Endothelial cell of umbilical vein (primary cell): ENCODE results near the gene UGGT2. TPM values are rescaled to one million over a fixed set of nuclear protein-coding genes. Genes with fewer than 3 reads are reported as not detected.

Source experiments
- BruUV-seq: library from RNA; stranded (reverse); fragments of 400-500 nt; replicated peaks from 2 replicates; lab custom pipeline; 2021; lab: Mats Ljungman, UMichigan
- CTCF ChIA-PET: fragments of 300-600, 350-600 bp; sonication (Branson Sonifier 250); formaldehyde crosslinking; loops from one replicate; lab custom pipeline; 2021; ENCODE audit warnings: antibody characterized with exemption, inconsistent platforms; lab: Charles Lee
- POLR2A ChIA-PET: fragments of 300-600, 350-600 bp; sonication (Branson Sonifier 250); formaldehyde crosslinking; loops from one replicate; lab custom pipeline; 2021; ENCODE audit warnings: antibody characterized with exemption, inconsistent platforms; lab: Charles Lee
- DNase-seq: peaks from one replicate; pipeline ENCODE4 v3.0.0-alpha.2; 2011; ENCODE audit warnings: low read depth, low spot score
- FAIRE-seq: peaks from 2 replicates; lab custom pipeline; 2011; peaks lifted over from hg19 to GRCh38; lab: Jason Lieb, UNC
- H2AFZ ChIP-seq: 2 replicates; pipeline ENCODE4 v1.6.0; 2012; ENCODE audit warnings: low read depth, low read length, control low read depth, inconsistent platforms
- H3K27ac ChIP-seq: 2 replicates; pipeline ENCODE4 v1.5.1; 2011; ENCODE audit warnings: low read depth, mild to moderate bottlenecking, control low read depth, low read length, moderate library complexity; ENCODE audit not compliant: insufficient read depth
- H3K27me3 ChIP-seq, 2 experiments: 2 replicates each; pipeline versions ENCODE4 v1.6.0 to v1.6.1; 2011; ENCODE audit warnings: low read length in 2 of 2, mixed read lengths in 1 of 2; ENCODE audit not compliant: control insufficient read depth in 2 of 2, insufficient read depth in 2 of 2
- H3K36me3 ChIP-seq, 2 experiments: 2 replicates in 1 of 2; 3 replicates in 1 of 2; pipeline ENCODE4 v1.5.1; 2011; ENCODE audit warnings: low read length in 2 of 2, mild to moderate bottlenecking in 1 of 2, moderate library complexity in 1 of 2; ENCODE audit not compliant: control insufficient read depth in 2 of 2, insufficient read depth in 2 of 2; ENCODE audit errors: extremely low read depth in 1 of 2
- H3K4me1 ChIP-seq: 3 replicates; pipeline ENCODE4 v1.5.1; 2011; ENCODE audit warnings: mild to moderate bottlenecking, low read length; ENCODE audit not compliant: control insufficient read depth, insufficient read depth; ENCODE audit errors: extremely low read depth
- H3K4me2 ChIP-seq: 2 replicates; pipeline ENCODE4 v1.6.1; 2011; ENCODE audit warnings: low read length, control low read depth, mixed read lengths; ENCODE audit not compliant: insufficient read depth
- H3K4me3 ChIP-seq, 3 experiments: fragments of 200-600 bp in 1 of 3; sonication (generic), shearing (Covaris generic) in 1 of 3; replicated peaks in 1 of 3; 2 replicates each; pipeline ENCODE4 v1.5.1; 2011 to 2016; ENCODE audit warnings: control low read depth in 3 of 3, low read length in 3 of 3, mild to moderate bottlenecking in 2 of 3, inconsistent platforms in 1 of 3, low read depth in 1 of 3, moderate library complexity in 1 of 3; ENCODE audit not compliant: insufficient read depth in 1 of 3
- H3K79me2 ChIP-seq: 2 replicates; pipeline ENCODE4 v1.6.0; 2012; ENCODE audit warnings: low read length, inconsistent platforms; ENCODE audit not compliant: control insufficient read depth, insufficient read depth
- H3K9ac ChIP-seq: replicated peaks from 2 replicates; pipeline ENCODE3; 2011; ENCODE audit warnings: low read length, control low read depth; ENCODE audit not compliant: insufficient read depth; ENCODE audit errors: extremely low read depth
- H3K9me1 ChIP-seq: replicated peaks from 3 replicates; pipeline ENCODE4 v1.6.0; 2011; ENCODE audit warnings: mild to moderate bottlenecking, low read length; ENCODE audit not compliant: control insufficient read depth, insufficient read depth; ENCODE audit errors: extremely low read depth
- H3K9me3 ChIP-seq: replicated peaks from 2 replicates; pipeline ENCODE4 v1.5.1; 2012; ENCODE audit warnings: low read length, inconsistent platforms; ENCODE audit not compliant: control insufficient read depth, insufficient read depth
- H4K20me1 ChIP-seq: replicated peaks from 2 replicates; pipeline ENCODE3; 2011; ENCODE audit warnings: mild to moderate bottlenecking, low read length; ENCODE audit not compliant: control insufficient read depth, insufficient read depth; ENCODE audit errors: extremely low read depth
- EZH2 ChIP-seq: IDR thresholded peaks from 2 replicates; pipeline ENCODE4 v1.6.1; 2012; ENCODE audit warnings: borderline replicate concordance, low read depth, mild to moderate bottlenecking, moderate library complexity, low read length, inconsistent platforms; ENCODE audit not compliant: severe bottlenecking
- FOS ChIP-seq: IDR thresholded peaks from 2 replicates; pipeline ENCODE4 v1.6.1; 2011; ENCODE audit warnings: mild to moderate bottlenecking, low read length, moderate library complexity, borderline replicate concordance; ENCODE audit not compliant: insufficient read depth
- GATA2 ChIP-seq: IDR thresholded peaks from 2 replicates; pipeline ENCODE4 v1.7.0; 2011; ENCODE audit warnings: low read depth, mild to moderate bottlenecking, moderate library complexity, mixed read lengths, low read length; ENCODE audit not compliant: insufficient read length, insufficient read depth
- JUN ChIP-seq: IDR thresholded peaks from 2 replicates; pipeline ENCODE4 v1.6.1; 2011; ENCODE audit warnings: borderline replicate concordance, low read depth; ENCODE audit not compliant: insufficient read length, insufficient read depth
- MYC ChIP-seq: IDR thresholded peaks from one replicate; pipeline ENCODE4 v1.6.1; 2011; ENCODE audit warnings: mild to moderate bottlenecking, low read depth, low read length
- POLR2A ChIP-seq: IDR thresholded peaks from 2 replicates; pipeline ENCODE4 v1.6.1; 2012; ENCODE audit warnings: low read depth, mild to moderate bottlenecking, control low read depth, low read length
- POLR2AphosphoS5 ChIP-seq: IDR thresholded peaks from 2 replicates; pipeline ENCODE4 v1.6.1; 2012; ENCODE audit warnings: low read depth, mild to moderate bottlenecking, control low read depth, low read length, moderate library complexity; ENCODE audit not compliant: insufficient read depth
- dilution Hi-C: fragments of 300-500 bp; cut with MboI; formaldehyde crosslinking; loops from one replicate; pipeline ENCODE4 v1.15.0; 2019; ENCODE audit warnings: low sequenced_read_pairs; ENCODE audit not compliant: extremely low pct_ligation_motif_present
- intact Hi-C: fragments of 100-400 bp; cut with micrococcal nuclease; formaldehyde crosslinking; loops from one replicate; pipeline ENCODE4 v1.10.0; 2022
- polyA plus RNA-seq, 4 experiments: library from polyadenylated mRNA; depleted of rRNA in 3 of 4; stranded (reverse) in 3 of 4; unstranded in 1 of 4; fragments of >200 nt; gene quantifications; 2 replicates each; pipeline versions ENCODE4 v1.2.1 to v1.2.3, GENCODE V29; 2011 to 2012; ENCODE audit warnings: missing spikeins in 1 of 4
- total RNA-seq: library from RNA; stranded (reverse); gene quantifications from 2 replicates; pipeline ENCODE4 v1.2.3, GENCODE V29; 2021
- TF ChIP-seq, protein P1 (sequence below): IDR thresholded peaks from 2 replicates; pipeline ENCODE4 v1.6.1; 2011; ENCODE audit not compliant: insufficient read depth, insufficient read length
- TF ChIP-seq, protein P2 (sequence below), 2 donors: IDR thresholded peaks; 1 replicate in 1 of 2; 2 replicates in 1 of 2; pipeline ENCODE4 v1.5.1; 2011; ENCODE audit warnings: low read length in 2 of 2, mild to moderate bottlenecking in 2 of 2, moderate library complexity in 2 of 2, control low read depth in 1 of 2, inconsistent platforms in 1 of 2, low read depth in 1 of 2; ENCODE audit not compliant: insufficient read depth in 1 of 2; ENCODE audit errors: extremely low read depth in 1 of 2

UGGT2 gene
- total and polyA plus RNA-seq, 2 donors (not counting 3 experiments of a cell fraction or from before 2014, with no cell fraction given), result 4.6 to 25.1 TPM

DNA sequence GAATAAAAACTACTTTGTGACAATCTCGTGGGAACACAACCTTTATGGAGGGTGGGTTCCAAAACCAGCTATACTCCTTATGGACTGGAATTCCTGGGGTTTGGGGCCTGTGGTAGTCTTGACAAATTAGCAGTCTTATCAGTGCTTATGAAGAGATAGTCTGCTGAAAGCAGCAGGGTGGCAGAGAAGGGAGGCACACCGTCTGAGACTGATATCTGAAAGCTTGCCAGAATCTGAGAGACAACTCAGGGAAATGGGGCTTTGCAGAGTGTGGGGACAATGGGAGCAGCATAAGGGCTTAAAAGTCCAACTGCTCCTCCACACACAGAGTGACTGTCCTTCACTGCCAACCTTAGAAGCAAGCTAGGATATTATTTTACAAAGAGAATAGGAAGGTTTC is 95.9 kb downstream of the UGGT2 start:
- no peaks in the 10 kb centered on the region for H4K20me1 ChIP-seq
- CTCF ChIA-PET, result no interaction called here
- no peak for DNase-seq
- no peaks in the 10 kb centered on the region for H3K79me2 ChIP-seq
- no peak overlapping the region for H2AFZ ChIP-seq
- no peak overlapping the region for H3K4me2 ChIP-seq
- no peak overlapping the region for H3K9ac ChIP-seq
- TF ChIP-seq EZH2 (no peak), FOS (no peak), MYC (no peak)
- TF ChIP-seq, protein P1, sequence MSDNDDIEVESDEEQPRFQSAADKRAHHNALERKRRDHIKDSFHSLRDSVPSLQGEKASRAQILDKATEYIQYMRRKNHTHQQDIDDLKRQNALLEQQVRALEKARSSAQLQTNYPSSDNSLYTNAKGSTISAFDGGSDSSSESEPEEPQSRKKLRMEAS, result no peak
- TF ChIP-seq, protein P2, sequence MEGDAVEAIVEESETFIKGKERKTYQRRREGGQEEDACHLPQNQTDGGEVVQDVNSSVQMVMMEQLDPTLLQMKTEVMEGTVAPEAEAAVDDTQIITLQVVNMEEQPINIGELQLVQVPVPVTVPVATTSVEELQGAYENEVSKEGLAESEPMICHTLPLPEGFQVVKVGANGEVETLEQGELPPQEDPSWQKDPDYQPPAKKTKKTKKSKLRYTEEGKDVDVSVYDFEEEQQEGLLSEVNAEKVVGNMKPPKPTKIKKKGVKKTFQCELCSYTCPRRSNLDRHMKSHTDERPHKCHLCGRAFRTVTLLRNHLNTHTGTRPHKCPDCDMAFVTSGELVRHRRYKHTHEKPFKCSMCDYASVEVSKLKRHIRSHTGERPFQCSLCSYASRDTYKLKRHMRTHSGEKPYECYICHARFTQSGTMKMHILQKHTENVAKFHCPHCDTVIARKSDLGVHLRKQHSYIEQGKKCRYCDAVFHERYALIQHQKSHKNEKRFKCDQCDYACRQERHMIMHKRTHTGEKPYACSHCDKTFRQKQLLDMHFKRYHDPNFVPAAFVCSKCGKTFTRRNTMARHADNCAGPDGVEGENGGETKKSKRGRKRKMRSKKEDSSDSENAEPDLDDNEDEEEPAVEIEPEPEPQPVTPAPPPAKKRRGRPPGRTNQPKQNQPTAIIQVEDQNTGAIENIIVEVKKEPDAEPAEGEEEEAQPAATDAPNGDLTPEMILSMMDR (IDR thresholded peaks at IDR 0.05; ENCODE audit: extremely low read depth in 1 of 2, insufficient read depth in 1 of 2, low read depth in 1 of 2, low read length in 2 of 2), result no peak
- intact Hi-C loops (no loop called here), dilution Hi-C loops (no loop called here)
- no peaks in the 10 kb centered on the region for H3K9me3 ChIP-seq
- POLR2A ChIA-PET, result no interaction called here
- no peak overlapping the region for H3K27ac ChIP-seq
- no peaks in the 10 kb centered on the region for H3K9me1 ChIP-seq
- H3K27me3 ChIP-seq, result no peaks in the 10 kb centered on the region
- H3K4me1 ChIP-seq, result no peaks in the 10 kb centered on the region
- no peaks in the 10 kb centered on the region for H3K36me3 ChIP-seq
- H3K4me3 ChIP-seq, result no peak overlapping the region
- no TSS peak for BruUV-seq
- no peak for FAIRE-seq

- no peaks in the 10 kb centered on the region for H3K36me3 ChIP-seq
- no peaks in the 10 kb centered on the region for H3K9me1 ChIP-seq
- H3K27ac ChIP-seq, result no peak overlapping the region
- no peak for TF ChIP-seq MYC
- no peak for TF ChIP-seq FOS
- TF ChIP-seq JUN, result no peak
- no peak for TF ChIP-seq POLR2AphosphoS5
- TF ChIP-seq POLR2A, result no peak
- no peak for TF ChIP-seq EZH2
- TF ChIP-seq, protein P1, result no peak
- TF ChIP-seq, protein P2 (IDR thresholded peaks at IDR 0.05; ENCODE audit: extremely low read depth in 1 of 2, insufficient read depth in 1 of 2, low read depth in 1 of 2, low read length in 2 of 2), result no peak
- TF ChIP-seq GATA2, result no peak
- intact Hi-C loops, result no loop called here
- H3K9ac ChIP-seq, result no peak overlapping the region
- no peaks in the 10 kb centered on the region for H3K27me3 ChIP-seq
- ChIA-PET POLR2A (no interaction called here), CTCF (no interaction called here)
- dilution Hi-C loops, result no loop called here
- BruUV-seq, result no TSS peak
- H2AFZ ChIP-seq, result no peak overlapping the region
- no peak overlapping the region for H3K4me3 ChIP-seq
- no peak overlapping the region for H3K4me2 ChIP-seq
- H4K20me1 ChIP-seq, result no peaks in the 10 kb centered on the region
- FAIRE-seq (no peak), DNase-seq (no peak)
- no peaks in the 10 kb centered on the region for H3K9me3 ChIP-seq
- H3K79me2 ChIP-seq, result no peaks in the 10 kb centered on the region
- H3K4me1 ChIP-seq, result no peaks in the 10 kb centered on the region
Measured at GRCh38 chr13:95956589-95957148, 96.5 kb downstream of the UGGT2 start.
